Stimulated activated CD8-positive, alpha-beta memory T cell treated with anti-CD3 and anti-CD28 coated beads, Interleukin-12 subunit alpha, Interleukin-12 subunit beta, amount 100 ng/mL, for 24 hours (primary cell): ENCODE data around the gene SUMF2.
"Not testable (repeated sequence)": the region's sequence is repeated elsewhere in the genome, so short reads cannot be mapped to it uniquely, and the experiment has no call there.

Experiments used
- DNase-seq: peaks from one replicate; pipeline ENCODE4 v3.0.0-alpha.2; 2020; ENCODE audit errors: extremely low read depth

SUMF2 gene

GRCh38 chr7:56063882-56064625 is at the start of gene SUMF2:
Gene SUMF2 (plus strand): TSS chr7:56064286. CDS start chr7:56064312, 26 bp downstream.
- DNase-seq = peak; percentile 75

GRCh38 chr7:56017015-56017414 is 47.1 kb upstream of the SUMF2 start:
- DNase-seq = not testable (repeated sequence)

DNA sequence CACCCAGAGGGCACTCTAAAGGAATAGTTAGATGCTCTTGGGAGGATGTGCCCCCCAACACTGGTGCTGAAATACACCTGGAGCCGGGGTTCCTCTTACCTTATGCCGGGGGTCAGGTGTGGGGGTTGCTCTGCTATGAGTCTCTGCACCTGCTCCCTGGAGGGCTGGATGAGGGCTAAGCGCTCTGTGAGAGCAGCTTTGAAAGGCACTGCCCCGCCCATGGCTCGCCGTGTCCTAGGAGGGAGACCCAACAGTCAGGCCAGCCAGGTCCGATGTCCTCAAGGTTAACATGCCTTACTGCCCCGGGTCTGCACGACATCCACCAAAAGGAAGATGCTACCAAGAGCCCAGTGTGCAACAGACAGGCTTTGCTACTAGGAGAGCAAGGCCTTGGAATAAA is 44.6 kb upstream of the SUMF2 start:
- DNase-seq = no peak

- no peak for DNase-seq
Measured at GRCh38 chr7:56023500-56023899, 40.6 kb upstream of the SUMF2 start.

DNA sequence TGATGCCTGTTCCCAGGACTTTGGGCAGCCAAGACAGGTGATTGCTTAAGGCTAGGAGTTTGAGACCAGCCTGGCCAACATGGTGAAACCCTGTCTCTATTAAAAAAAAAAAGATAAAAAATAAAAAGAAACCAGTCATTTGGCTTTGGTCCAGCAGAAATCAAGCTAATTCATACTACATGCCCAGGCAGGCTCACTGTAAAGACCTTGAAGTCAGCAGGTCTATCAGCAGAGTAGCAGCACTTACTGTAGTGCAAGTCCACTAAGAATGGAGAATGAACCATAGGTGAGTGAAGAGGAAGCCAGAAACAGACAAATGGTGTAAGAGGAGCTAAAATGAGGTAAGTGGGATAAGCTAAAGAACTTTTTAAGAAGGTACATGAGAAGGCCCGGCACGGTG is 37.5 kb upstream of the SUMF2 start:
- DNase-seq = no peak

DNA sequence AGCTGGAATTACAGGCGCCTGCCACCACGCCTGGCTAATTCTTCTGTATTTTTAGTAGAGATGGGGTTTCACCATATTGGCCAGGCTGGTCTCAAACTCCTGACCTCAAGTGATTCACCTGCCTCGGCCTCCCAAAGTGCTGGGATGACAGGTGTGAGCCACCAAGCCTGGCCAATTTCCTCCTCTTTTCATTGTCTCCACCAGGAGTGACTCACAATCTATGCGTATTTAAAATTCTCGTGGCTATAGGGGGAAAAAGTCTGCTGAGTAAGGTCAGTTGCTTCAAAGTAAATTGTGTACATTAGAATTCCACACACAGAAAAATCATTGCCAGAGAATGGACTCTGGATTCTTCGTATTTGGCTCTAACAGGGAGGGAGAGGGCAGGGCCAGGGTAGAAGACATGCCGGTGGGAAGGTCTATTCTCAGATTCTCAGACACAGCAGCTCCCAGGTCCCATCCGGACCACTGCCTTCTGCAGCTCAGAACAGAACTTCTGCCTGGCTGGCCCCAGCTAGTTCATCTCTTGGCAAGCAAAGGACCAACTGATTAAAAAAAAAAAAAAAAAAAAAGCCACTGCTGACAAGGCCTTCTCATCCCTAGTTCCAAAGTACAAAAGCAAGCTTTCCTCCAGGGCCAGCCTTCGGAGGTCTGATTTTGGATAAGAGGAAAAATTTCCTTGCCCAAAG is 35.0 kb upstream of the SUMF2 start:
- no peak for DNase-seq

DNA sequence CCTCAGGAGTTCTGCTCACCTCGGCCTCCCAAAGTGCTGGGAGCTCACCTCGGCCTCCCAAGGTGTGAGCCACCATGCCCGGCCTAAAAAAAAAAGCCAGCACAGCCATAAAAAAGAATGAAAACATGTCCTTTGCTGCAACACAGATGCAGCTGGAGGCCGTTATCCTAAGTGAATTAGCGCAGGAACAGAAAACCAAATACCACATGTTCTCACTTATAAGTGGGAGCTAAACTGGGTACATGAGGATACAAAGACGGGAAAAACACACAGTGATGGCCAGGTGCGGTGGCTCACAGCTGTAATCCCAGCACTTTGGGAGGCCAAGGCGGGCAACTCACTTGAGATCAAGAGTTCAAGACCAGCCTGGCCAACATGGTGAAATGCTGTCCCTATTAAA is 33.7 kb upstream of the SUMF2 start:
- DNase-seq = no peak

- DNase-seq = not testable (repeated sequence)
Measured at GRCh38 chr7:56031556-56031955, 32.5 kb upstream of the SUMF2 start.

DNA sequence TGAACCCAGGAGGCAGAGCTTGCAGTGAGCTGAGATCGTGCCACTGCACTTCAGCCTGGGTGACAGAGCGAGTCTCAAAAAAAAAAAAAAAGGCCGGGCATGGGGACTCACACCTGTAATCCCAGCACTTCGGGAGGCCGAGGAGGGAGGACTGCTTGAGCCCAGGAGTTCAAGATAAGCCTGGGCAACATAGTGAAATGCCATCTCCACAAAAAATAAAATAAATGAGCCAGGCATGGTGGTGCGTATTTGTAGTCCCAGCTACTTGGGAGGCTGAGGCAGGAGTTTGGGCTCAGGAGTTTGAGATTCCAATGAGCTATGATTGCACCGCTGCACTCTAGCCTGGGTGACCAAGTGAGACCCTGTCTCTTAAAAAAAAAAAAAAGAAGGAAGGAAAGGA is 31.5 kb upstream of the SUMF2 start:
- not testable (repeated sequence) for DNase-seq

DNA sequence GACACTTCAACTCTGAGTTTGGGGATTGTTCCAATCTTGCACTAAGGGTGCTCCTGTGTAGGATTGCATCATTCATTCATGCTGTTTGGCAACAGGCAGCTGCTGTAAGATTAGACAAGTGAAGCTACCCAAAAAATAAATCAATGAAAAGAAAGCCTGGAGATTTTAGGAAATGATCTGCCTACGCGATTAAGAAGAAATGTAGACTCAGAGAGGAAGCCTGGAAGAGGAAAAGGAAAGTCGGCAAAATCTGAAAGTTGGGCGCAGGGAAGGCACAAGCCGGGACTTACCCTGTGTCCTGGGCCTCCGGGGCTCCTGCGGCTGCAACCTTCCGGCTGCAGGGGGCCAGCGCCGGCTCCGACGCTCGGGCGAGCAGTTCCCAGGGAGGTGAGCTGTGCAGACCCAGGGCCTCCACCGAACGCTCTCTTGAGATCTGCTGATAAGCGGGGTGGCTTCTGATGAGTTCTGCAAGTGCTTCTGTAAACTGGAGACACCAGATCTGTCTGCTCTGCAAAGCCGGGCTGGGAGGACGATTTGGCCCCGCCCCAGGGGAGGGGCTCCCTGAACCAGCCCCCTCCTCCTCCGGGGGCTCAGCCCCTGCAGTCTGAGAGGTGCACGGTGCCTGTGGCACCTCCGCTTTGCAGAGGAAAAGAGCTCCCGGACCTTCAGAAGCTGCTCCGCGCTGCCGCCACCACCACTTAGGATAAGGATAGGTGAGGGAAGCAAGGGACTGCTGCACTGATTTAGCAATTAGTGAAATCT is 30.2 kb upstream of the SUMF2 start:
- DNase-seq = no peak

DNA sequence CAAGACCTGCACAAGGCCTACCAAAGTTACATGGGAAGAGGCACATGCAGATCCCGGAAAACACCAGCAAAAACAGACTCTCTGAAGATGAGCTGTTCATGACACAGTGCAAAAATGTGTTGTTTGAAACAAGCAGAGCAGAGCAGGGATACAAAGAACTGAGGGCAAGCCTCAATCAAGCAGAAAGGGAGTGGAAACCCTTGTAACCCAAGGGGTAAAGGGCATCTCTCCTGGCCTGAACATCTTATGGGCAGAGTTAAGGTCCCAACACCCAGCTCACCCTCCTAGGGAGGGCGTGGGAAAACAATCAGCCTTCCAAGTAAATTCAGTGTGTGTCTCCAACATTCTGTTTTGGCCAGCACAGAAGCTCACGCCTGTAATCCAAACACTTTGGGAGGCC is 23.4 kb upstream of the SUMF2 start:
- no peak for DNase-seq

GRCh38 chr7:56045758-56046157 is 18.3 kb upstream of the SUMF2 start:
- DNase-seq = not testable (repeated sequence)

DNA sequence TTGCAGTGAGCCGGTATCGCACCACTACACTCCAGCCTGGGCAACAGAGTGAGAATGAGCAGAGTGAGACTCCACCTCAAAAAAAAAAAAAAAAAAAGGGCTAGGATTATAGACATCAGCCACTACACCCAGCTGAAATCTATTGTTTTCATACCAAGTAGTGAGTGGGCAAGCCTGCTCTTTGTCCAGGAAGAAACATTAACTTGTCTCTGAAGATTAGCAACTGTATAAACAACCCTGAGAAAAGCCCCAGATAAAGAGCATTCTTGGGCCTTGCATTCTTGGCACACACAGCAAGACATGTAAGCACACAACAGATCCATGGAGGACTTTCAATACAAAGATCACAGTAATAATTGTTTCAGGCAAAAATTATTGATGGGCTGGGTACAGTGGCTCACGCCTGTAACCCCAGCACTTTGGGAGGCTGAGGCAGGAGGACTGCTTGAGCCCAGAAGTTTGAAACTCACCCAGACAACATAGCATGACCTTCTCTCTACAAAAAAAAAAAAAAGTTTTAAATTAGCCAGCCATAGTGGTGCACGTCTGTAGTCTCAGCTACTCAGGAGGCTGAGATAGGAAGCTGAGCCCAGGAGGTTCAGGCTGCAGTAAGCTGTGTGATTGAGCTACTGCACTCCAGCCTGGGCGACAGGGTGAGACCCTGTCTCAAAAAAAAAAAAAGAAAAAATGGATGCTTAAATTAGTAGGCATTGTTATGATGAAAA is 17.2 kb upstream of the SUMF2 start:
- DNase-seq = no peak

GRCh38 chr7:56047446-56048116 is 16.5 kb upstream of the SUMF2 start:
- DNase-seq = not testable (repeated sequence)

DNA sequence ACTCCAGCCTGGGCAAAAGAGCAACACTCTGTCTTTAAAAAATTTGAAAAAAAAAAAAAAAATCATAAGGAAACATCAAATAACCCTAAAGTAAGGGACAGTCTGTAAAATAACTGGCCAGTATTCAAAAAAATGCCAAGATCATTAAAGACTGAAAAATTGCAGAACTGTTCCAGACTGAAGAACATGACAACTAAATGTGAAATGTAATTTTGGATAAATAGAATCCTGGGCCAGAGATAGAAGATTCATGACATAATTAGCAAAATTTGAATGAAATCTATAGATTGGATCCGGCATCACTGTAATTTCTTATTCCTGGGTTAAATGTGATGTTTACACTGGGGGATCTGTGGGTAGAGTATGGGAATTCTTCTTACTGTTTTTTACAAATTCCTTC is 15.8 kb upstream of the SUMF2 start:
- DNase-seq = no peak

DNA sequence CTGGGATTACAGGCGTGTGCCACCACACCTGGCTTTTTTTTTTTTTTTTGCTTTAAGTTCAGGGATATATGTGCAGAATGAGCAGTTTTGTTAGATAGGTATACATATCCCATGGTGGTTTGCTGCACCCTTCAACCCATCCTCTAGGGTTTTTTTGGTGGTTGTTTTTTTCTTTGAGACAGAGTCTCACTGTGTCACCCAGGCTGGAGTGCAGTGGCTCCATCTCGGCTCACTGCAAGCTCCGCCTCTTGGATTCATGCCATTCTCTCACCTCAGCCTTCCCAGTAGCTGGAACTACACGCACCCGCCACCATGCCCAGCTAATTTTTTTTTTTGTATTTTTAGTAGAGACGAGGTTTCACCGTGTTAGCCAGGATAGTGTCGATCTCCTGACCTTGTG is 15.3 kb upstream of the SUMF2 start:
- DNase-seq = not testable (repeated sequence)

DNA sequence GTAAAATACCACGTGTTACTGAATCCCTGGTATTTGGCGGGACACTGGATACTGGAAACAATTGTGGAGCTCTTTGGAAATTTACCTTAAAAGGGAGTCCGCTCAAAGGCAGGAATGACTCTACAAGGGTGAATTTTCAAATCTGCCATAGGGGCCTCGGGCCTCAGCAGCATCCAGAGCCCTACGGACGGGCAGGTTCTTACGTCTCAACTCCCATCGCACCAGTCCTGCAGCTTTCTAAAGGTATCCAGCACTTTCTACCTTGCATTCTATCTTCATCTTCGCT is 13.1 kb upstream of the SUMF2 start:
- no peak for DNase-seq

GRCh38 chr7:56051339-56052191 is 12.5 kb upstream of the SUMF2 start, which contains the start of the genes CCT6A and PSPH:
Gene CCT6A (plus strand): TSS chr7:56051765. CDS start chr7:56051849, 84 bp downstream.
Gene PSPH (minus strand): TSS chr7:56051444. CDS start chr7:56021212, 30,232 bp downstream.
- peak; percentile 84 for DNase-seq

GRCh38 chr7:56053379-56053778 is 10.7 kb upstream of the SUMF2 start:
- no peak for DNase-seq

DNA sequence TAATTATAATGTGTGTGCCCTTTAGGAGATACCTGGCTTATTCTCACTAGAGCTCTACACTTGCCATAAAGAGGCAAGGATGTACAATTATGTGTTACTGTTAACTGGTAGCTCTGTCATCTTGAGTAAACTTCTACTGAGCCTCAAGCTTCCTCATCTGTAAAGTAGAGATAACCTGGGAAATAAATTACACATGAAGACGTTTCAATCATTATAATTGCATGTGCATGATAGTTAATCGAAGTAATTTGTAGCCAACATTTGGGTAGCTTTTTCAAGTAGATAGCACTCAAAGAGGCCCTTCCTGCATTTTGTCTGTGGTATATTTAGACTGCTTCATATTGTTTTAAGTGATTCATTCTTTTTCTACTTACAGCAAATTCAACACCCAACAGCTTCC is 10.1 kb upstream of the SUMF2 start:
- no peak for DNase-seq
